Astrocyte (in vitro differentiated cells and primary cell): ENCODE measurements around the gene UBR4. TPM values are rescaled to one million over a fixed set of nuclear protein-coding genes. Genes with fewer than 3 reads are reported as not detected.

Experiments used
- DNase-seq: peaks from one replicate; pipeline ENCODE4 v3.0.0-alpha.2; 2010; ENCODE audit warnings: low read depth
- FAIRE-seq: peaks from 2 replicates; lab custom pipeline; 2011; peaks lifted over from hg19 to GRCh38; lab: Jason Lieb, UNC
- H2AFZ ChIP-seq: 2 replicates; pipeline ENCODE4 v1.6.0; 2012; ENCODE audit warnings: low read depth, low read length, inconsistent platforms
- H3K27ac ChIP-seq: 2 replicates; pipeline ENCODE4 v1.5.1; 2011; ENCODE audit warnings: low read depth, low read length, inconsistent platforms
- H3K27me3 ChIP-seq: 2 replicates; pipeline ENCODE4 v1.6.0; 2011; ENCODE audit warnings: low read length, inconsistent platforms; ENCODE audit not compliant: insufficient read depth
- H3K36me3 ChIP-seq: 2 replicates; pipeline ENCODE4 v1.5.1; 2011; ENCODE audit warnings: low read length, inconsistent platforms; ENCODE audit not compliant: insufficient read depth
- H3K4me1 ChIP-seq: 2 replicates; pipeline ENCODE4 v1.5.1; 2011; ENCODE audit warnings: low read length, inconsistent platforms; ENCODE audit not compliant: insufficient read depth
- H3K4me2 ChIP-seq: 2 replicates; pipeline ENCODE4 v1.6.0; 2012; ENCODE audit warnings: low read length, inconsistent platforms
- H3K4me3 ChIP-seq: 2 replicates; pipeline ENCODE4 v1.5.1; 2011; ENCODE audit warnings: low read depth, mild to moderate bottlenecking, low read length, inconsistent platforms; ENCODE audit not compliant: insufficient read depth
- H3K79me2 ChIP-seq: 2 replicates; pipeline ENCODE4 v1.6.0; 2012; ENCODE audit warnings: mild to moderate bottlenecking, low read length, inconsistent platforms; ENCODE audit not compliant: insufficient read depth
- H3K9ac ChIP-seq: 2 replicates; pipeline ENCODE4 v1.6.0; 2012; ENCODE audit warnings: mild to moderate bottlenecking, low read length, inconsistent platforms
- H3K9me3 ChIP-seq: 2 replicates; pipeline ENCODE4 v1.5.1; 2012; ENCODE audit warnings: low read depth, mild to moderate bottlenecking, low read length, inconsistent platforms; ENCODE audit not compliant: insufficient read depth
- H4K20me1 ChIP-seq: 2 replicates; pipeline ENCODE4 v1.6.0; 2012; ENCODE audit warnings: low read length, inconsistent platforms; ENCODE audit not compliant: insufficient read depth
- H3K27ac Mint-ChIP-seq: one replicate; pipeline ENCODE4 v1.8.0; 2021; ENCODE audit warnings: mild to moderate bottlenecking, mixed read lengths; ENCODE audit not compliant: unreplicated experiment
- H3K27me3 Mint-ChIP-seq: one replicate; pipeline ENCODE4 v1.8.0; 2021; ENCODE audit warnings: low read depth, mixed read lengths; ENCODE audit not compliant: unreplicated experiment
- H3K36me3 Mint-ChIP-seq: one replicate; pipeline ENCODE4 v1.8.0; 2021; ENCODE audit warnings: low read depth, mixed read lengths; ENCODE audit not compliant: unreplicated experiment
- H3K4me1 Mint-ChIP-seq: one replicate; pipeline ENCODE4 v1.8.0; 2021; ENCODE audit warnings: low read depth, mixed read lengths; ENCODE audit not compliant: unreplicated experiment
- H3K4me3 Mint-ChIP-seq: one replicate; pipeline ENCODE4 v1.8.0; 2021; ENCODE audit warnings: mild to moderate bottlenecking, moderate library complexity, mixed read lengths; ENCODE audit not compliant: unreplicated experiment
- H3K9me3 Mint-ChIP-seq: one replicate; pipeline ENCODE4 v1.8.0; 2021; ENCODE audit warnings: mild to moderate bottlenecking, mixed read lengths; ENCODE audit not compliant: unreplicated experiment
- CTCF ChIP-seq: IDR thresholded peaks from 2 replicates; pipeline ENCODE4 v1.5.1; 2011; ENCODE audit warnings: low read depth, mild to moderate bottlenecking, inconsistent platforms, low read length, moderate library complexity; ENCODE audit not compliant: insufficient read depth
- EZH2 ChIP-seq: IDR thresholded peaks from 2 replicates; pipeline ENCODE4 v1.6.1; 2012; ENCODE audit warnings: mild to moderate bottlenecking, low read length, inconsistent platforms; ENCODE audit not compliant: insufficient read depth
- total RNA-seq: library from RNA; stranded (reverse); gene quantifications from 2 replicates; pipeline ENCODE4 v1.2.1, GENCODE V29; 2021

UBR4 gene
- total RNA-seq, 1 donor from 2014 or later, result 153 TPM

DNA sequence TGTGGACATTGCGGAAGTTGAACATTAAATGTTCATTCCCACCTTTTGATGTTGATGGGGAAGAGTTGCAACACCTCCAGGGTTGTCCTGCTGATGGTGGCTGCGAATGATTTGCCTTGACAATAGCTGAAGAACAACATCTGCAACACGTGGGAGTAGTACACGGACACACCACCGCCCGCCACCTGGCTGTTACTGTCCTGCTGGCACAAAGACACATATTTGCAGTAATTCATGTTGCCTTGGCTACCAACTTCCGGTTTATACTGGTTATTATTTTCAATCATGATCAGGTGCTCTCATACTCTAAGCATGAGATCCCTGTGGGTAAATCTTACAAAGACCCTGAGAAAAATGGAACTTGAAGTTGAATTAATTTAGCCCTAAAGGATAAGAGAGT, 55.2 kb downstream of the UBR4 start:
- H3K9ac ChIP-seq, result no peak overlapping the region
- no peaks in the 10 kb centered on the region for H3K27me3 Mint-ChIP-seq
- peaks cover 40% of the 10 kb centered on the region for H3K36me3 Mint-ChIP-seq
- H3K4me2 ChIP-seq, result no peak overlapping the region
- DNase-seq, result no peak
- H3K27ac Mint-ChIP-seq, result no peak overlapping the region
- H3K27me3 ChIP-seq, result no peaks in the 10 kb centered on the region
- H3K4me1 ChIP-seq, result no peaks in the 10 kb centered on the region
- no peak overlapping the region for H3K4me3 Mint-ChIP-seq
- no peaks in the 10 kb centered on the region for H3K9me3 Mint-ChIP-seq
- no peaks in the 10 kb centered on the region for H3K9me3 ChIP-seq
- no peak overlapping the region for H3K4me3 ChIP-seq
- H3K79me2 ChIP-seq, result no peaks in the 10 kb centered on the region
- no peak overlapping the region for H2AFZ ChIP-seq
- TF ChIP-seq EZH2 (no peak), CTCF (no peak)
- H3K27ac ChIP-seq, result no peak overlapping the region
- peaks cover 85% of the 10 kb centered on the region for H3K36me3 ChIP-seq
- H3K4me1 Mint-ChIP-seq, result peaks cover 6% of the 10 kb centered on the region
- H4K20me1 ChIP-seq, result peaks cover 50% of the 10 kb centered on the region
- FAIRE-seq, result no peak

DNA sequence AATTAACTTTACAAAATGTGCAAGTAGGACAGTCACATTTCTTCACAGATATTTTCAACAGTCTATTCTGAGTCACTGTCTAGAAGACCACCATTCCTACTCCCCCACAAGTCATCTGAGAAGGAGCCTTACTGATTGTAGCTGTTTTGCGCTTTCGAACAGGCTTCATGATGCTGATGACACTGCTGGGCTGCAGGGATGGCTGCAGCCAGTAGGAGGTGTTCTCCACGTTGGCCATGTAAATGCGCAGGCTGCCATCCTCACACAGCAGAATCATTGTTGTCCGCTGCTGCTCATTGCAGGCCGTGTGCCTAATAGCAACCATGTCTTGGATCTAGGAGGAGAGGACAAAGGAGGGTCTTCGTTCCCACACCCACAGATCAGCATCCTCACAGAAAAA, 56.9 kb downstream of the UBR4 start:
- no peaks in the 10 kb centered on the region for H3K9me3 Mint-ChIP-seq
- Histone ChIP-seq H3K9me3 (no peaks in the 10 kb centered on the region), H3K4me1 (no peaks in the 10 kb centered on the region), H3K27me3 (no peaks in the 10 kb centered on the region), H2AFZ (no peak overlapping the region), H3K79me2 (no peaks in the 10 kb centered on the region), H3K36me3 (peaks cover 90% of the 10 kb centered on the region), H3K4me2 (no peak overlapping the region), H3K4me3 (no peak overlapping the region), H4K20me1 (peaks cover 55% of the 10 kb centered on the region), H3K27ac (no peak overlapping the region), H3K9ac (no peak overlapping the region)
- TF ChIP-seq CTCF (no peak), EZH2 (no peak)
- H3K27me3 Mint-ChIP-seq, result no peaks in the 10 kb centered on the region
- peaks cover 45% of the 10 kb centered on the region for H3K36me3 Mint-ChIP-seq
- H3K27ac Mint-ChIP-seq, result no peak overlapping the region
- DNase-seq (no peak), FAIRE-seq (no peak)
- H3K4me1 Mint-ChIP-seq, result peaks cover 6% of the 10 kb centered on the region
- H3K4me3 Mint-ChIP-seq, result no peak overlapping the region

GRCh38 chr1:19151537-19151936, 58.5 kb downstream of the UBR4 start:
- no peaks in the 10 kb centered on the region for H3K9me3 ChIP-seq
- H3K36me3 Mint-ChIP-seq, result peaks cover 57% of the 10 kb centered on the region
- H3K27me3 Mint-ChIP-seq, result no peaks in the 10 kb centered on the region
- DNase-seq (no peak), FAIRE-seq (no peak)
- no peak overlapping the region for H3K27ac Mint-ChIP-seq
- H3K4me3 ChIP-seq, result no peak overlapping the region
- no peaks in the 10 kb centered on the region for H3K27me3 ChIP-seq
- H3K4me1 Mint-ChIP-seq, result peaks cover 5% of the 10 kb centered on the region
- no peak overlapping the region for H3K4me2 ChIP-seq
- no peak overlapping the region for H2AFZ ChIP-seq
- TF ChIP-seq CTCF (no peak), EZH2 (no peak)
- H3K79me2 ChIP-seq, result no peaks in the 10 kb centered on the region
- H3K4me3 Mint-ChIP-seq, result peak overlapping the region; percentile 15
- no peaks in the 10 kb centered on the region for H3K9me3 Mint-ChIP-seq
- no peak overlapping the region for H3K27ac ChIP-seq
- no peaks in the 10 kb centered on the region for H3K4me1 ChIP-seq
- H3K36me3 ChIP-seq, result peaks cover 90% of the 10 kb centered on the region
- H4K20me1 ChIP-seq, result peaks cover 51% of the 10 kb centered on the region
- no peak overlapping the region for H3K9ac ChIP-seq
